Measurements from ENCODE around the gene PDE11A.

- no peak for TF ChIP-seq BCL3 (IDR thresholded peaks at IDR 0.05)
- no peak for TF ChIP-seq MAX (IDR thresholded peaks at IDR 0.05)
- TF ChIP-seq REST (IDR thresholded peaks at IDR 0.05): no peak
- TF ChIP-seq CTCF (IDR thresholded peaks at IDR 0.05): no peak
- no peak for TF ChIP-seq POLR2A (IDR thresholded peaks at IDR 0.05; ENCODE audit: low read length)
- TF ChIP-seq EP300 (IDR thresholded peaks at IDR 0.05): no peak
- TF ChIP-seq MYC (IDR thresholded peaks at IDR 0.05; ENCODE audit: borderline replicate concordance, low read length): no peak
- TF ChIP-seq EHMT2 (IDR thresholded peaks at IDR 0.05; ENCODE audit: low read depth): no peak
- no peak for TF ChIP-seq FOSL2 (IDR thresholded peaks at IDR 0.05)
- no peak for TF ChIP-seq FOSL2 (CRISPR knock-in tag; IDR thresholded peaks at IDR 0.05)
- TF ChIP-seq SREBF2 (IDR thresholded peaks at IDR 0.05): no peak
- no peak for TF ChIP-seq RFX5 (IDR thresholded peaks at IDR 0.05)
- no peak for TF ChIP-seq RAD21 (conservative IDR thresholded peaks at IDR 0.05 in 1 of 2, IDR thresholded peaks at IDR 0.05 in 1 of 2)
These were observed 191.4 kb downstream of the PDE11A start for GRCh38 chr2:177881008-177881747.

Measured in A549 (cell line).